Hematopoietic multipotent progenitor cell (in vitro differentiated cells): ENCODE measurements around the gene NPAS3. TPM values are rescaled to one million over a fixed set of nuclear protein-coding genes. Genes with fewer than 3 reads are reported as not detected.
A peak's percentile ranks its signal among the peaks of the same experiment; 100 is the strongest.

Experiments used
- DNase-seq, 3 donors: peaks; one replicate each; pipeline ENCODE4 v3.0.0-alpha.2; 2011 to 2015; ENCODE audit warnings: low read depth in 2 of 3, low spot score in 2 of 3
- total RNA-seq: library from RNA; depleted of rRNA; stranded (reverse); fragments of >200 nt; gene quantifications from one replicate; pipeline ENCODE4 v1.2.3, GENCODE V29; 2012

Gene NPAS3
- total RNA-seq, 1 donor = 0.27 TPM

GRCh38 chr14:33592297-33592696, 653.6 kb downstream of the NPAS3 start:
- no peak for DNase-seq

GRCh38 chr14:33596211-33597080, 657.8 kb downstream of the NPAS3 start:
- DNase-seq = no peak

GRCh38 chr14:33598582-33598981, 659.9 kb downstream of the NPAS3 start:
- no peak for DNase-seq

GRCh38 chr14:33602396-33602795, 663.7 kb downstream of the NPAS3 start:
- no peak for DNase-seq

GRCh38 chr14:33606591-33606990, 667.9 kb downstream of the NPAS3 start:
- DNase-seq = peak in 1 of 3 donors; percentile 51

GRCh38 chr14:33609582-33609981, 670.9 kb downstream of the NPAS3 start:
- DNase-seq = no peak

- no peak for DNase-seq
Observed at GRCh38 chr14:33610121-33610520, 671.4 kb downstream of the NPAS3 start.

GRCh38 chr14:33611405-33612196, 672.9 kb downstream of the NPAS3 start:
- DNase-seq = no peak

- DNase-seq = peak in 1 of 3 donors; percentile 75
Observed at GRCh38 chr14:33612197-33612505, 673.5 kb downstream of the NPAS3 start.

GRCh38 chr14:33617154-33617553, 678.5 kb downstream of the NPAS3 start:
- no peak for DNase-seq

- no peak for DNase-seq
Observed at GRCh38 chr14:33618361-33619105, 679.9 kb downstream of the NPAS3 start.

GRCh38 chr14:33622496-33622895, 683.8 kb downstream of the NPAS3 start:
- DNase-seq = no peak

- no peak for DNase-seq
Observed at GRCh38 chr14:33629792-33630191, 691.1 kb downstream of the NPAS3 start.

- DNase-seq = no peak
Observed at GRCh38 chr14:33631021-33631420, 692.3 kb downstream of the NPAS3 start.

GRCh38 chr14:33631441-33631840, 692.8 kb downstream of the NPAS3 start:
- DNase-seq = no peak

- no peak for DNase-seq
Observed at GRCh38 chr14:33634631-33635030, 696.0 kb downstream of the NPAS3 start.

GRCh38 chr14:33636716-33637115, 698.0 kb downstream of the NPAS3 start:
- DNase-seq = no peak

- DNase-seq = no peak
Observed at GRCh38 chr14:33642080-33642479, 703.4 kb downstream of the NPAS3 start.

GRCh38 chr14:33642691-33643244, 704.1 kb downstream of the NPAS3 start:
- no peak for DNase-seq

- no peak for DNase-seq
Observed at GRCh38 chr14:33643426-33644181, 704.9 kb downstream of the NPAS3 start.
